Chondrocyte (in vitro differentiated cells): ENCODE results near the gene FILIP1L. TPM values are rescaled to one million over a fixed set of nuclear protein-coding genes. Genes with fewer than 3 reads are reported as not detected.

Experiments used
- DNase-seq: peaks from one replicate; pipeline ENCODE4 v3.0.0; 2021; ENCODE audit warnings: mixed read lengths, low spot score
- H3K27ac Mint-ChIP-seq: one replicate; pipeline ENCODE4 v1.8.0; 2021; ENCODE audit warnings: mild to moderate bottlenecking, moderate library complexity, mixed read lengths; ENCODE audit not compliant: unreplicated experiment
- H3K27me3 Mint-ChIP-seq: 2 replicates; pipeline ENCODE4 v1.8.0; 2021; ENCODE audit warnings: low read depth, mixed read lengths
- H3K36me3 Mint-ChIP-seq: 2 replicates; pipeline ENCODE4 v1.8.0; 2021; ENCODE audit warnings: low read depth, mixed read lengths
- H3K4me1 Mint-ChIP-seq: 2 replicates; pipeline ENCODE4 v1.8.0; 2021; ENCODE audit warnings: low read depth, mild to moderate bottlenecking, mixed read lengths
- H3K4me3 Mint-ChIP-seq: one replicate; pipeline ENCODE4 v1.8.0; 2021; ENCODE audit warnings: mild to moderate bottlenecking, moderate library complexity, mixed read lengths; ENCODE audit not compliant: unreplicated experiment
- H3K9me3 Mint-ChIP-seq: 2 replicates; pipeline ENCODE4 v1.8.0; 2021; ENCODE audit warnings: low read depth, mixed read lengths
- CTCF ChIP-seq: fragments of 200-600 bp; sonication (generic); IDR thresholded peaks from 2 replicates; pipeline ENCODE4 v1.5.0; 2021; ENCODE audit warnings: antibody characterized with exemption, mild to moderate bottlenecking, moderate library complexity
- total RNA-seq: library from RNA; stranded (reverse); gene quantifications from 3 replicates; pipeline ENCODE4 v1.2.1, GENCODE V29; 2021

Gene FILIP1L
- total RNA-seq, 1 donor from 2014 or later, result 122 TPM

- Mint-ChIP-seq H3K4me3 (no peak overlapping the region), H3K36me3 (no peaks in the 10 kb centered on the region), H3K27ac (no peak overlapping the region), H3K27me3 (no peaks in the 10 kb centered on the region), H3K9me3 (peaks cover 3% of the 10 kb centered on the region), H3K4me1 (peaks cover 6% of the 10 kb centered on the region)
- no peak for DNase-seq
- TF ChIP-seq CTCF, result no peak
These were observed 228.4 kb downstream of the FILIP1L start for GRCh38 chr3:99885851-99886250.

GRCh38 chr3:99885085-99885484 is 229.2 kb downstream of the FILIP1L start:
- no peak overlapping the region for H3K4me3 Mint-ChIP-seq
- TF ChIP-seq CTCF, result no peak
- H3K27me3 Mint-ChIP-seq, result no peaks in the 10 kb centered on the region
- H3K4me1 Mint-ChIP-seq, result peaks cover 6% of the 10 kb centered on the region
- peaks cover 2% of the 10 kb centered on the region for H3K9me3 Mint-ChIP-seq
- no peaks in the 10 kb centered on the region for H3K36me3 Mint-ChIP-seq
- H3K27ac Mint-ChIP-seq, result no peak overlapping the region
- no peak for DNase-seq

- TF ChIP-seq CTCF, result no peak
- no peak overlapping the region for H3K4me3 Mint-ChIP-seq
- no peak for DNase-seq
- no peaks in the 10 kb centered on the region for H3K27me3 Mint-ChIP-seq
- H3K9me3 Mint-ChIP-seq, result no peaks in the 10 kb centered on the region
- H3K27ac Mint-ChIP-seq, result no peak overlapping the region
- no peaks in the 10 kb centered on the region for H3K36me3 Mint-ChIP-seq
- H3K4me1 Mint-ChIP-seq, result peaks cover 6% of the 10 kb centered on the region
These were observed 229.8 kb downstream of the FILIP1L start for GRCh38 chr3:99884484-99884883.

GRCh38 chr3:99883693-99884092 is 230.6 kb downstream of the FILIP1L start:
- no peak for DNase-seq
- Mint-ChIP-seq H3K4me1 (peaks cover 6% of the 10 kb centered on the region), H3K36me3 (no peaks in the 10 kb centered on the region), H3K27ac (no peak overlapping the region), H3K4me3 (no peak overlapping the region), H3K27me3 (no peaks in the 10 kb centered on the region), H3K9me3 (no peaks in the 10 kb centered on the region)
- TF ChIP-seq CTCF, result no peak

GRCh38 chr3:99883138-99883461 is 231.2 kb downstream of the FILIP1L start:
- no peaks in the 10 kb centered on the region for H3K27me3 Mint-ChIP-seq
- no peak overlapping the region for H3K27ac Mint-ChIP-seq
- H3K4me1 Mint-ChIP-seq, result peaks cover 10% of the 10 kb centered on the region
- no peak overlapping the region for H3K4me3 Mint-ChIP-seq
- no peaks in the 10 kb centered on the region for H3K36me3 Mint-ChIP-seq
- no peak for TF ChIP-seq CTCF
- DNase-seq, result no peak
- no peaks in the 10 kb centered on the region for H3K9me3 Mint-ChIP-seq
